Ascending aorta (tissue), 2 donors: ENCODE data around the gene RGS3. TPM values are rescaled to one million over a fixed set of nuclear protein-coding genes. Genes with fewer than 3 reads are reported as not detected.

Experiments used
- DNase-seq, 2 donors: peaks; one replicate each; pipeline ENCODE4 v3.0.0-alpha.2; 2019; ENCODE audit warnings: low spot score in 2 of 2
- H3K27ac ChIP-seq, 2 donors: fragments of 200-600 bp; sonication (generic); one replicate each; pipeline ENCODE4 v1.5.1; 2016 to 2017; ENCODE audit warnings: mild to moderate bottlenecking in 1 of 2
- H3K27me3 ChIP-seq: fragments of 200-600 bp; sonication (generic); one replicate; pipeline ENCODE4 v1.5.1; 2017
- H3K36me3 ChIP-seq, 2 donors: fragments of 200-600 bp; sonication (generic); one replicate each; pipeline ENCODE4 v1.5.1; 2016
- H3K4me1 ChIP-seq, 2 donors: fragments of 200-600 bp; sonication (generic); one replicate each; pipeline ENCODE4 v1.5.1; 2016 to 2017; ENCODE audit warnings: mild to moderate bottlenecking in 1 of 2
- H3K4me3 ChIP-seq, 2 donors: fragments of 200-600 bp; sonication (generic); one replicate each; pipeline ENCODE4 v1.5.1; 2016 to 2017; ENCODE audit warnings: mild to moderate bottlenecking in 1 of 2
- H3K9me3 ChIP-seq, 2 donors: fragments of 200-600 bp; sonication (generic); one replicate each; pipeline ENCODE4 v1.5.1; 2016
- intact Hi-C: fragments of 100-400 bp; cut with DNase I; formaldehyde crosslinking; loops from one replicate; pipeline ENCODE4 v1.15.1; 2023
- total RNA-seq: library from RNA; depleted of rRNA; stranded (reverse); fragments of >200 nt; gene quantifications from one replicate; pipeline ENCODE4 v1.1.0, GENCODE V29; 2016
- TF ChIP-seq, protein P1 (sequence below), 3 experiments: fragments of 200-600 bp in 2 of 3; fragments of 450-650 bp in 1 of 3; sonication (generic) in 2 of 3; IDR thresholded peaks; one replicate each; pipeline ENCODE4 v1.5.1; 2016 to 2019; ENCODE audit warnings: antibody characterized with exemption in 3 of 3, mild to moderate bottlenecking in 1 of 3, moderate library complexity in 1 of 3

Gene RGS3
- total RNA-seq, 1 donor from 2014 or later = 125 TPM

DNA sequence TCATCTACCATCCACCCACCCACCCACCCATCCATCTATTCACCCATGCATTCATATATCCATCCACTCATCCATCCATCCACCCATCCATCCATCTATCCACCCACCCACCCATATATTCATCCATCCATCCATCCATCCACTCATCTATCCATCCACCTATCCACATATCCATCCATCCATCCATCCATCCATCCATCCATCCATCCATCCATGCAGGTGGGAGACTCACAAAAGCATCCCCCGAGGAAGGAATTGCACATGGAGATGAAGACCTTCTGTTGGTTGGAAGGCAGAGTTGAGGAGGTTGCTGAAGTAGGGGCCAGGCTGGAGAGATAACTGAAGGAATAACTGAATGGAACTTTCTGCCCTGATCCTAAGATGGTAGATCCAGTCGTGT, 126.9 kb downstream of the RGS3 start:
- H3K27ac ChIP-seq = peak overlapping the region; percentile 69 to 96
- no peak overlapping the region for H3K4me3 ChIP-seq
- H3K9me3 ChIP-seq = no peaks in the 10 kb centered on the region
- intact Hi-C loops = no loop called here
- no peaks in the 10 kb centered on the region for H3K27me3 ChIP-seq
- H3K36me3 ChIP-seq = peaks cover 7 to 28% of the 10 kb centered on the region in 2 donors
- peaks cover 10 to 41% of the 10 kb centered on the region in 2 donors for H3K4me1 ChIP-seq
- TF ChIP-seq, protein P1, sequence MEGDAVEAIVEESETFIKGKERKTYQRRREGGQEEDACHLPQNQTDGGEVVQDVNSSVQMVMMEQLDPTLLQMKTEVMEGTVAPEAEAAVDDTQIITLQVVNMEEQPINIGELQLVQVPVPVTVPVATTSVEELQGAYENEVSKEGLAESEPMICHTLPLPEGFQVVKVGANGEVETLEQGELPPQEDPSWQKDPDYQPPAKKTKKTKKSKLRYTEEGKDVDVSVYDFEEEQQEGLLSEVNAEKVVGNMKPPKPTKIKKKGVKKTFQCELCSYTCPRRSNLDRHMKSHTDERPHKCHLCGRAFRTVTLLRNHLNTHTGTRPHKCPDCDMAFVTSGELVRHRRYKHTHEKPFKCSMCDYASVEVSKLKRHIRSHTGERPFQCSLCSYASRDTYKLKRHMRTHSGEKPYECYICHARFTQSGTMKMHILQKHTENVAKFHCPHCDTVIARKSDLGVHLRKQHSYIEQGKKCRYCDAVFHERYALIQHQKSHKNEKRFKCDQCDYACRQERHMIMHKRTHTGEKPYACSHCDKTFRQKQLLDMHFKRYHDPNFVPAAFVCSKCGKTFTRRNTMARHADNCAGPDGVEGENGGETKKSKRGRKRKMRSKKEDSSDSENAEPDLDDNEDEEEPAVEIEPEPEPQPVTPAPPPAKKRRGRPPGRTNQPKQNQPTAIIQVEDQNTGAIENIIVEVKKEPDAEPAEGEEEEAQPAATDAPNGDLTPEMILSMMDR (IDR thresholded peaks at IDR 0.05) = no peak
- DNase-seq = no peak

DNA sequence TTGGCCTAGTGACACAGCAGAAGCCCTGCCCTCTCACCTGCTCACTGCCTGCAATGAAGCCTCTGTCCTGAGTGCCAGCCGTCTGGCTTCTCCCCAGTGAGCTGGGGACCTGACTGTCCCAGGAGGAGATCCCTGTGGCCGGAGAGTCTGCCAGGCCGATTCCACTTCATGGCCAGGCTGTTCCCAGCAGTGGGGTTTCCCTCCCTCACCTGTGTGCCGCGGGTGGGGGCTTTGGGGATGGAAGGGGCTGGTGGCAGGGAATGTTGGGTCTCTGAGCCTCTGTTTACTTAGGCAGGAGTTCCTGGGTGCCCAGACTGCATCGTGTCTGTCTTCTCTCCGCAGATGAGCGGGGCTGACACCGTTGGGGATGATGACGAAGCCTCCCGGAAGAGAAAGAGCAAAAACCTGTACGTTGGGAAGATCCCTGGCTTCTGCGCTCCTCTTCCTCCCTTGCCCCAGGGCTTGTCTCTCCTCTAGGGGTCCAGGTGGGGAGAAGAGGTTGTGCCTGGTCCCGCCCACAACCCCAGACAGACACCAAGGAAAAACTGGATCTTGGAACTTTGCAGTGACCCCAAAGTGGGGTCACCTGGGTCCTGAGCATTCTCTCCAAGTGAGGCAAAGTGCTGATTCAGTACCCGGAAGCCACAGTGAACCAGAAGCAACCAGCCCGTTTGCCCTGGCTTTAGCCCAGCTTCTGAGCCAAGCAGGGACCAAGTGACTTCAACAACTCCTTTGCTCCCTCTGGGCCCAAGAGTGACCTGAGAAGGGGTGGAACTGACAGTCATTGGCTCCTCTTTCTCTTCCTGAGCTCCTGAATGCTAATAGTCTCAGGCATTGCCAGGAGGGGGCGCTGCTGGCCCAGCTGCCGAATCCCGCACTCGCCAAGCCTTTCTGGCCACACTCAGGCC, 127.7 kb downstream of the RGS3 start:
- no peaks in the 10 kb centered on the region for H3K27me3 ChIP-seq
- intact Hi-C loops = loop anchor here (1.0 kb wide), 1 partner anchor 64 kb away; no protein-coding TSS in a partner anchor

DNA sequence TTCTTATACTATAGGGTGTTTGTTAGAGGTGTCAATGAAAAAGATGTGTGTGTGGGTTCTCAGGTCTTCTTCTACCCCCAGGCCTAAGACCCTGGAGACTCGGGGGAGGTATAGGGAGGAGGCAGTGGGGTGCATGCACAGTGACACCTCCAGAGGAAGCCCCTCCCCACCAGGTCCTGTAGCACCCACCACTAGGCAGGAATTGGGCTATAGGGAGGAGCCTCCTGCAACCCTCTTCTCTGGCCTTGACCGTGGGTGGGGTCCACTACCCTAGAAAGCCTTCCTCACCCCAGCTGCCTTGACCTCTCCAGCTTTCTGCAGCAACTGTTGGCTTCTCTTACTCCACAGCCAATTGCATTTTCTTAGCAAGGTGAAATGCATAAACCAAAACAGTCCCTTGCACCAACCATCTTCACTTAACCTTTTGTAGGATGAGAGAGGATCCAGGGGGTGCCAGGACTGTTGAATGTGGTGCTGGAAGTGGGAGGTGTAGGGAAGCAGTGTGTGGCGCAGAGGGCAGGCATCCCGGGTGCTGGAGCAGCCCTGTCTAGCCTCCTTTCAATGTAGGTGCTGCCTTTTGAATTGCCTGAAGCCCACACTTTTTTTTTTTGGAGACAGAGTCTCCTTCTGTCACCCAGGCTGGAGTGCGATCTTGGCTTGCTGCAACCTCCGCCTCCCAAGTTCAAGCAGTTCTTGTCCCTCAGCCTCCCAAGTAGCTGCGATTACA, 128.5 kb downstream of the RGS3 start:
- no peak for DNase-seq
- intact Hi-C loops = loop anchor here (1.0 to 2.0 kb wide), 2 partner anchors 63 to 191 kb away; partner anchors contain the start of gene ALAD
- Histone ChIP-seq H3K9me3 (no peaks in the 10 kb centered on the region), H3K27ac (peak overlapping the region; percentile 69 to 80), H3K36me3 (peaks cover 20 to 30% of the 10 kb centered on the region in 2 donors), H3K4me3 (no peak overlapping the region), H3K4me1 (peaks cover 19 to 48% of the 10 kb centered on the region in 2 donors), H3K27me3 (no peaks in the 10 kb centered on the region)
- TF ChIP-seq, protein P1 (IDR thresholded peaks at IDR 0.05) = no peak

More for the DNA sequence above, 127.7 kb downstream of the RGS3 start:
- Histone ChIP-seq H3K9me3 (no peaks in the 10 kb centered on the region), H3K27ac (peak overlapping the region; percentile 69 to 80), H3K4me1 (peaks cover 10 to 44% of the 10 kb centered on the region in 2 donors), H3K36me3 (peaks cover 12 to 28% of the 10 kb centered on the region in 2 donors), H3K4me3 (no peak overlapping the region)
- peak in 1 of 2 donors; percentile 91 for DNase-seq
- TF ChIP-seq, protein P1 (IDR thresholded peaks at IDR 0.05) = peak; percentile 84 to 94 (median 92)

DNA sequence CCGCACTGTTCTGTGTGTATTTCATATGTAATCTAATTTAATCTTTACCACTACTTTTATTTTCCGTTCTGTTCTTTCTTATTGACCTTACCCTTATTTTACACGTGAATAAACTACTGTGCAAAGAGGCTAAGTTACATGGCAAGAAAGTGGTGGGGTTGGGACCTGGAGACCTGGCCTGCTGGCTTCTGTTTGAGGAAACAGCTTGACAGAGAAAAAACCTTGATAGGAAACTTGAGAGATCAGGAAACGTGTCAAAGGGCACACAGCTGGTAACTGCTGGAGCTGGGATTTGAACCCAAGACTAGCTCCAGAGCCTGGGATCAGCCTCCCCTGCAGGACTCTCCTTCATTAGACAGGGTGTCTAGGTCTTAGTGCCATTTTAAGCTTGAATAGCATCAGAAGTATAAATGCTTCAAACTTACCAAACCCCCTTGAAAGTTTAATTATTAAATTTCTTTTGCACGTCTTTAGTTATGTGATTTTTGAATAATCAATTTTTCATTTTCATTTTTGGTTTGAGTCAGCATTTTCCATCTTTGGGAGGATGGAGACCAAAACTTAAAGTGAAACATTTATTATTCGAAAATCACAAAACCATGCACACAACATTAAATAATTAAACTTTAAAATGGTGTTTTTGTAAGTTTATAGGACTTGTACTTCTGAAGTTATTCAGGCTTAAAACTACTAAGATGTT, 129.5 kb downstream of the RGS3 start:
- Histone ChIP-seq H3K27me3 (no peaks in the 10 kb centered on the region), H3K9me3 (no peaks in the 10 kb centered on the region), H3K36me3 (peaks cover 30 to 40% of the 10 kb centered on the region in 2 donors), H3K27ac (peak overlapping the region; percentile 75 to 80), H3K4me1 (peaks cover 19 to 48% of the 10 kb centered on the region in 2 donors), H3K4me3 (peak overlapping the region; percentile 29 to 40)
- TF ChIP-seq, protein P1 (IDR thresholded peaks at IDR 0.05) = no peak
- intact Hi-C loops = loop anchor here (1.0 to 2.0 kb wide), 2 partner anchors 30 to 192 kb away; partner anchors contain the start of gene ALAD
- DNase-seq = no peak
